Measurements from ENCODE around the gene UBASH3A.

Gene UBASH3A

DNA sequence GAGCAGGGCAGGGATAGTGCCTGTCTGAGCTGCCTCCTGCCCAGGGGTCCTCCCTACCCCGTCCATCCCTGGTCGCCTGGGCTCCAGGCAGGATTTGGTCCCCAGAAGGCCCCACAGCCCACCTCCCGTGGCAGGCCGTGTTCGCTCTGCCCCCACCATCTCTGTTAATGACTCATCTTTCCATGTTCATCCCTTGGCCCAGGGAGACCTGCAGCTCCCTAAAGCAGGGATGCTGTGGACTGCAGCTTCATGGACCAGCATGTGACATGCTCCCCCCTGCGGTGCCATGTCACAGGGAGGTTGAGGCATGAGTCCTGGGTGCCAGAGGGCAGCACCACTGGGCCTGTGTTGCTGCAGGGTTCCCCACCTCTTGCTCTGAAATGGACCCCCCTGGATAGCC, 26.8 kb downstream of the UBASH3A start:
- DNase-seq (ENCODE audit: low read depth), result no peak

GRCh38 chr21:42431196-42431595, 27.5 kb downstream of the UBASH3A start:
- DNase-seq (ENCODE audit: low read depth), result no peak

DNA sequence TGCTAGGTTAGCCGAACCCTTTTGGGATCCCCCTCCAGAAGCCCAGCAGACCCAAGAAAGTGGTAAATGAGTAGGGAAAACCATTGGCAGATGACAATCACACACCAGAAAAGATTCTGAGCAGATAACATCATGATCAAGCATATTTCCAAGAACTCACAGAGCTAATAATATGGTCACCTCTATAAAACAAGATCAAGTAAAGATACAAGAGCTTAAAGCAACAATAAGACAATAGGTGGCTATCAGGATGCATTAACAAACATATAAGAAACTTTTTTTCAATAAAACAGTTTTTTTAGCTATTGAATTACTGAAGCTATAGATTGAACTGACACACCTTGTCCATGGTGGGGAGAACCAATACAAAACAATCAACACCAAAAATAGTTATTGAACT, 29.0 kb downstream of the UBASH3A start:
- no peak for DNase-seq (ENCODE audit: low read depth)

GRCh38 chr21:42433946-42434551, 30.3 kb downstream of the UBASH3A start:
- no peak for DNase-seq (ENCODE audit: low read depth)

DNA sequence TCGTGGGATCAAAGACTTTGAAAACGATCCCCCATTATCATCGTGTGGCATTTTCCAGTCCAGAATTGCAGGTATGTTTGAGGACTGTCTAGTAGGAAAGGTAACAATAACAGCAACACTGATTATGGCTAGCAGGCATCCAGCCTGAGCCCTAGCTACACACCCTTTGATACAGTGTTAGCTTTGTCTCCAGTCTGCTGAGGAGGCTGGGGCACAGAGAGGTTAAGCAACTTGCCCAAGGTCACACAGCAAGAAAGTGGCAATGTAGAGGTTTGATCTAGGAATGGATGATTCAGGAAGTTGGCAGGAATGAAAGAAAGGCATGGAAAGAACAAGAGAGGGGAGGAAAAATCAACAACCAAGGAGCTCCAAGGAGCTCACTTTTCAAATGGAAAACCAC, 31.2 kb downstream of the UBASH3A start:
- DNase-seq (ENCODE audit: low read depth), result no peak

GRCh38 chr21:42435401-42435800, 31.7 kb downstream of the UBASH3A start:
- no peak for DNase-seq (ENCODE audit: low read depth)

- no peak for DNase-seq (ENCODE audit: low read depth)
Measured at GRCh38 chr21:42435833-42436232, 32.1 kb downstream of the UBASH3A start.

- DNase-seq (ENCODE audit: low read depth), result no peak
Measured at GRCh38 chr21:42436914-42437313, 33.2 kb downstream of the UBASH3A start.

- DNase-seq (ENCODE audit: low read depth), result no peak
Measured at GRCh38 chr21:42437786-42438185, 34.1 kb downstream of the UBASH3A start.

DNA sequence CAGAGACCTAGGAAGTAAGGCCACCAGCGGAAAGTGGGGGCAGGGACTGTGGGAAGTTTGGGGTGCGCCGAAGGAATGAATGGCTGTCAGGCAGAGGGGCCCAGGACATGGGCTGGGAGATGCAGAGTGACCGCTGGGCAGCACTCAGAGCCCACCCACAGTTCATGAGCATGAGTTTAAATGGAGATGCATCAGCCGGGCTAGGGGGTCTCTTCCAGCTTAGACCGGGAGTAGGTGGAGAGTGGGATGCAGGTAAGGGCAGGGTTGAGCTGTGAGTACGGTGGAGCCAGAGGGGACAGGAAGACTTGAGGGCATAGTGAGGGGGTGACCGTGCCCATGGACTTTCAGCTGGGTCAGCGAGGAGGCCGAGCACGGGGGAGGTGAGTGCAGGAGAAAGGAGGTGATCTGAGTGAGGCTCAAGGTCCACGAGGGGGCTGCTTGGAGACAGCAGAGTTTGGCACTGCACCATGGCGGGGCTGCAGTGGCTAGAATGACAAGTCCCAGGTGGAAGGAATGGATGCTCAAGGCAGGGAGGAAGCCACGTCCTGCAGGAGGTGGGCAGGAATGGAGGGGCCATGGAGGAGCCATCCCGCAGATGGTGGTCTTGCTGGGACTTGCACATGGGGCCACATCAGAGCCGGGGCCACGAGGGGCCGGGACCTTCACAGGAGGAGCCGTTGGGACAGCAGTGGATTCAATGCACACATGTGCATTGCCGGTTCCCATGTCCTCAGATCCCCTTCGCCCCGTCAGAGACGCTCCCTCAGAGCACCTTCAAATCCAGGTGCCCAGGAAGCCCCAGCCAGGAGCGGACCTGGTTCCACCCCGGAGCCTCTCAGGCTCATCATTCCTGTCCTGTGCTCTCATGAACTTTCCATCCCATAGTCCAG, 34.9 kb downstream of the UBASH3A start:
- DNase-seq (ENCODE audit: low read depth), result no peak

DNA sequence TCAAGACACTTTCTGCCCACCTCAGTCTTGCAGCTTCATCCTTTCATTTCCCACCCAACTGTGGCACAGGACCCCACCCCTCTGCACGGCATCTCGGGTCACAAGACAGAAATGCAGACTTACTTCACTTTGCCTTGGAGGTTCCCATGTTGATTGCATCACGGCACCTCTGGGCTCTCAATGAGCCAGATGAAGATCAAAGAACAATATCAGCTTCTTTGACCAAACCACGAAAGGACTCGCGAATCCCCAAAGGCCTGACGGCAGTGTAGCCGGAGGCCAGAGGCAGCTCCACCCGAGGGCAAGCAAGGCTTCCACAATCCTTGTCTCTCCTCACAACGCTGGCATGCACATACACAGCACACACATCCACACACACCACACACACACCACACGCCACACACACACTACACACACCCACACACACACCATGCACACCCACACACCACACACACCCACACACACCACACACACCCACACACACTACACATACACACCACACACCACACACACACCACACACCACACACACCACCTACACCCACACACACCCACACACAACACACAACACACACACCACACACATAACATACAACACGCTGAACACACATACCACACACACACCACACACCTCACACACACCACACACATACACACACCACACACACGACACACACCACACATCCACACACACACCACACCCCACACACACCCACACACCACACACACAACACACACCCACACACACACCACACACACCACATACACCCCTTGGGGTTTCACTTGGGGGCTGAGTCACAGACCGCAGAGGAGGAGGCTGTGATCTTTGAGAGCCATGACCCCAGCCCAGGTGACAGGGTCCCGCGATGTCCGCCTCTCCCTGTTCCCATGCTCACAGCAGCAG, 35.8 kb downstream of the UBASH3A start:
- no peak for DNase-seq (ENCODE audit: low read depth)

- no peak for DNase-seq (ENCODE audit: low read depth)
Measured at GRCh38 chr21:42440187-42440792, 36.6 kb downstream of the UBASH3A start.

GRCh38 chr21:42441963-42442362, 38.3 kb downstream of the UBASH3A start:
- no peak for DNase-seq (ENCODE audit: low read depth)

DNA sequence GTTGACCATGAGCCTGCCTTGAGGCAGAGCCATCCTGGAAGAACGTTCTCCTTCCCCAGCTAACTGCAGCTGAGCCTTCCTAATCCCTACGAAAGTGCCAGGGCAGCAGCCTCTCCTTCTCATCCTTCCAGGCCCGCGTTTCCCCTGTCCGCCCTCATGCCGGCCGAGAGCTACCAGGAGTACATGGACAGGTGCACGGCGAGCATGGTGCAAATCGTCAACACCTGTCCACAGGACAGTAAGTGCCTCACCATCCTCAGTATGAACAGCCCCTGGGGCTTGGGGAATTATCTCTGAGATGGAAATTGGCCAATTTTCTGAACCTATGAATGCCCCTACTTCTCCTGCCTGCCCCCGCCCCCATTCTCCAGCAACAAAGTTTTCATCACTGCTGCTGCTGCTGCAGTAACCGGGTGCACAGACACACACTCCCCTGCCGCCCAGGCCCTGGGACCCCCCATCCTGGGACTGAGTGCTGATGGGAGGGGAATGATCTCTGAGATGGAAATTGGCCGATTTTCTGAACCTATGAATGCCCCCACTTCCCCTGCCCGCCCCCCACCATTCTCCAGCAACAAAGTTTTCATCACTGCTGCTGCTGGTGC, 39.6 kb downstream of the UBASH3A start:
- no peak for DNase-seq (ENCODE audit: low read depth)

- DNase-seq (ENCODE audit: low read depth), result no peak
Measured at GRCh38 chr21:42443876-42444744, 40.4 kb downstream of the UBASH3A start.

DNA sequence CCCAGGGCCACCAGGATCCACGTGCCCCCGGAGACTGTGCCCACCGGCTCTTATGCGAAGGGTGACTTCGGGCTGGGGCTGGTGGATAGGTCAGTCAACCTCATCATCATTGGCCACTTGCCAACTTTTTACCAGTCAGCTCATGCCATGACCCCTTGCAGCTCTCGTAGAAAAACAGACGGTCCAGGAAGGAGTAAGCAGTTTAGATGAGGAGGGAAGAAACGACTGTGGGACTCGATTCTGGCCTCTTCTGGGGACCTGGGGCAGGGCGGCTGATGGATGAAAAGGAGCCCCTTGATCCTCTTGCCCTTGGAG, 41.0 kb downstream of the UBASH3A start:
- no peak for DNase-seq (ENCODE audit: low read depth)

DNA sequence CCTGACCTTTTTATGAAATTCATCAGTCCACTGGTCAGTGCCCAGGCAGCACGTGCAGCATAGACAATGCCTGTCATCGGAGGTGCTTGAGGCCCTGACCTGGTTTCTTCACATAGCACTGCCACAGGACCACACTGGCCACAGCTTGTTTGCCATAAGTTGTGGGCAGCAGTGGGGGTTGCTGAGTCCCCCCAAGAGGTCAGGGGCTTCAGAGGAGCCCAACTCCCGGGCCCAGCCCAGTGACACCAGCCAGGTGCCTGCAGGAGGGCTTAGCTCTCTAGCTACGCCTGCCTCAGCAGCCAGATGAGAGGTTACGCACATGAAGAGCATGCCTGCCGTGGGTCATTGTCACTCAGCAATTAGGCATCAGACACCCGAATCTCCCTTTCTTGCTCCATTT, 41.6 kb downstream of the UBASH3A start:
- DNase-seq (ENCODE audit: low read depth), result no peak

DNA sequence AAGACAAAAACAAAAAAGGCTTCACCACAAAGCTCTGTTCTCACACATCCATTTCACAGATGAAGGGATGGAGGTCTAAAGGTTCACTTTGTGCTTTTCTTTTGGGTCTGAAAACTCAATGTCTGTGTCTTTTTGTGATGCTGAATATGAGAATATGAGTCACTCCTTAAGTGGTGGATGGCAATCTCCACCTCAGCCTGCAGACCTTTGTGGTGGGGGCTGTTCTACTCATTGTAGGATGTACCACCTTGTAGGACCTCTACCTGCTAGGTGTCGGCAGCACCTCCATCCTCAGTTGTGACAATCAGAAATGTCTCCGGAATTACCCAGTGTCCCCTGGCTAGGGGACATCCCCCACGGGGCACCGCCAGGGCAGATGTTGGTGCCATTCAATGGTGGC, 42.8 kb downstream of the UBASH3A start:
- no peak for DNase-seq (ENCODE audit: low read depth)

GRCh38 chr21:42447182-42447581, 43.5 kb downstream of the UBASH3A start:
- DNase-seq (ENCODE audit: low read depth), result no peak

- no peak for DNase-seq (ENCODE audit: low read depth)
Measured at GRCh38 chr21:42447732-42448131, 44.0 kb downstream of the UBASH3A start.

DNA sequence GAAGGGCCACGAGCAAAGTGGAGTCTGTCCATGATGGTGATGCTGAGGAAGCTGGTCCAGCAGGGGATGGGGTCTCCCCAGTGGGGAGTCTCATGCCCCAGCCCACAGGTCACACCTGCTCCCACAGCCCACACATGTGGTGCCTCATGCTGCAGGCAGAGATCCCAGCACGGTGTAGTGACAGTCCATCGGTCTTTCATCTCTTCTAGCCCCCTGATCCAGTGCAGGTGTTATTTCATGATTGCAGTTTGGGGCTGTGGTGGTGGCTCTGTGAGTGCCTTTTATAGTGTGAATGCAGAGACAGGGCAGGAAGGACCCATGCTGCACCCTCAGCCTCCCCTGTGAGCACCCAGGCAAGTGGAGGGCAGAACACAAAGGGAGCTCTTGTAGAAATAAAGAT, 45.0 kb downstream of the UBASH3A start:
- no peak for DNase-seq (ENCODE audit: low read depth)

Measured in stimulated activated CD8-positive, alpha-beta memory T cell treated with anti-CD3 and anti-CD28 coated beads, Interleukin-15, amount 100 ng/mL, for 24 hours (primary cell).